Measurements from ENCODE around the gene MSRB3. TPM values are rescaled to one million over a fixed set of nuclear protein-coding genes. Genes with fewer than 3 reads are reported as not detected.

The MSRB3 gene
- polyA plus RNA-seq, 1 donor from 2014 or later = 0.19 TPM

- Histone ChIP-seq H2AFZ (ENCODE audit: low read depth, low read length) (no peak overlapping the region), H3K27me3 (ENCODE audit: insufficient read depth, low read depth, low read length) (no peaks in the 10 kb centered on the region), H3K36me3 (ENCODE audit: insufficient read depth, low read length) (no peaks in the 10 kb centered on the region), H3K9ac (ENCODE audit: low read length) (no peak overlapping the region), H3K79me2 (replicated peaks; ENCODE audit: insufficient read depth, low read length) (no peaks in the 10 kb centered on the region), H4K20me1 (ENCODE audit: insufficient read depth) (no peaks in the 10 kb centered on the region), H3K9me3 (ENCODE audit: low read length) (no peaks in the 10 kb centered on the region), H3K9me2 (ENCODE audit: insufficient read depth, low read length) (no peaks in the 10 kb centered on the region), H3F3A (ENCODE audit: insufficient read depth, low read length, poor library complexity, severe bottlenecking) (no peaks in the 10 kb centered on the region), H3K27ac (ENCODE audit: low read length) (no peak overlapping the region), H3K4me2 (ENCODE audit: low read length) (no peak overlapping the region), H3K4me3 (ENCODE audit: low read length) (no peak overlapping the region)
- TF ChIP-seq EZH2 (IDR thresholded peaks at IDR 0.05; ENCODE audit: borderline replicate concordance, insufficient read depth, low read length, poor library complexity, severe bottlenecking) = no peak
- TF ChIP-seq SMC3 (conservative IDR thresholded peaks at IDR 0.05; ENCODE audit: poor library complexity) = no peak
- no peak for TF ChIP-seq EP300 (conservative IDR thresholded peaks at IDR 0.05; ENCODE audit: poor library complexity, severe bottlenecking)
- no peak for TF ChIP-seq REST (IDR thresholded peaks at IDR 0.05; ENCODE audit: borderline replicate concordance)
- TF ChIP-seq MXI1 (conservative IDR thresholded peaks at IDR 0.05; ENCODE audit: poor library complexity, severe bottlenecking) = no peak
- TF ChIP-seq POLR2AphosphoS5 (IDR thresholded peaks at IDR 0.05) = no peak
These were observed 105.8 kb downstream of the MSRB3 start for GRCh38 chr12:65384240-65384639.

- no peaks in the 10 kb centered on the region for H3K9me3 ChIP-seq (ENCODE audit: low read length)
- H3K9me2 ChIP-seq (ENCODE audit: insufficient read depth, low read length) = no peaks in the 10 kb centered on the region
- H2AFZ ChIP-seq (ENCODE audit: low read depth, low read length) = no peak overlapping the region
- no peaks in the 10 kb centered on the region for H3K27me3 ChIP-seq (ENCODE audit: insufficient read depth, low read depth, low read length)
- no peaks in the 10 kb centered on the region for H3K36me3 ChIP-seq (ENCODE audit: insufficient read depth, low read length)
- no peak overlapping the region for H3K4me3 ChIP-seq (ENCODE audit: low read length)
- no peaks in the 10 kb centered on the region for H3F3A ChIP-seq (ENCODE audit: insufficient read depth, low read length, poor library complexity, severe bottlenecking)
- no peak overlapping the region for H3K4me2 ChIP-seq (ENCODE audit: low read length)
- no peak overlapping the region for H3K27ac ChIP-seq (ENCODE audit: low read length)
- no peaks in the 10 kb centered on the region for H3K79me2 ChIP-seq (replicated peaks; ENCODE audit: insufficient read depth, low read length)
- no peaks in the 10 kb centered on the region for H4K20me1 ChIP-seq (ENCODE audit: insufficient read depth)
- H3K9ac ChIP-seq (ENCODE audit: low read length) = no peak overlapping the region
- no peak for TF ChIP-seq EP300 (conservative IDR thresholded peaks at IDR 0.05; ENCODE audit: poor library complexity, severe bottlenecking)
- no peak for TF ChIP-seq POLR2AphosphoS5 (IDR thresholded peaks at IDR 0.05)
- no peak for TF ChIP-seq RAD21 (conservative IDR thresholded peaks at IDR 0.05)
- no peak for TF ChIP-seq SMC3 (conservative IDR thresholded peaks at IDR 0.05; ENCODE audit: poor library complexity)
- TF ChIP-seq EZH2 (IDR thresholded peaks at IDR 0.05; ENCODE audit: borderline replicate concordance, insufficient read depth, low read length, poor library complexity, severe bottlenecking) = no peak
- no peak for TF ChIP-seq MXI1 (conservative IDR thresholded peaks at IDR 0.05; ENCODE audit: poor library complexity, severe bottlenecking)
- TF ChIP-seq TAF1 (IDR thresholded peaks at IDR 0.05; ENCODE audit: low read depth) = no peak
- no peak for TF ChIP-seq REST (IDR thresholded peaks at IDR 0.05; ENCODE audit: borderline replicate concordance)
- TF ChIP-seq CTCF (IDR thresholded peaks at IDR 0.05; ENCODE audit: poor library complexity, severe bottlenecking) = no peak
These were observed 108.9 kb downstream of the MSRB3 start for GRCh38 chr12:65387396-65387795.
